Right hindlimb (tissue), 1 donor: ENCODE data around the gene PRDX1.
A peak's percentile ranks its signal among the peaks of the same experiment; 100 is the strongest.

ENCODE experiments used
- DNase-seq: peaks from one replicate; pipeline ENCODE4 v3.0.0-alpha.2; 2018

The PRDX1 gene

GRCh38 chr1:45521413-45522323 is at the start of gene PRDX1:
Gene PRDX1, minus strand, starts transcription at chr1:45521884. Its CDS starts 2,841 bp downstream, at chr1:45519043.
- DNase-seq: peak; percentile 97

- no peak for DNase-seq
Observed at GRCh38 chr1:45570631-45571030, 48.9 kb upstream of the PRDX1 start.

GRCh38 chr1:45569962-45570581 is 48.4 kb upstream of the PRDX1 start:
- peak; percentile 62 for DNase-seq

GRCh38 chr1:45569571-45569961 is 47.9 kb upstream of the PRDX1 start:
- DNase-seq: no peak

- no peak for DNase-seq
Observed at GRCh38 chr1:45568421-45568820, 46.7 kb upstream of the PRDX1 start.

GRCh38 chr1:45567911-45568310 is 46.2 kb upstream of the PRDX1 start:
- DNase-seq: no peak

GRCh38 chr1:45566722-45567121 is 45.0 kb upstream of the PRDX1 start:
- DNase-seq: no peak

- no peak for DNase-seq
Observed at GRCh38 chr1:45563843-45564242, 42.2 kb upstream of the PRDX1 start.

- no peak for DNase-seq
Observed at GRCh38 chr1:45557422-45557944, 35.8 kb upstream of the PRDX1 start.

GRCh38 chr1:45554198-45554597 is 32.5 kb upstream of the PRDX1 start:
- DNase-seq: no peak

GRCh38 chr1:45552331-45552730 is 30.6 kb upstream of the PRDX1 start:
- no peak for DNase-seq

GRCh38 chr1:45551684-45552083 is 30.0 kb upstream of the PRDX1 start:
- DNase-seq: no peak

GRCh38 chr1:45550401-45551351 is 29.0 kb upstream of the PRDX1 start, which contains the start of gene AKR1A1:
Gene AKR1A1, plus strand, starts transcription at chr1:45550826. Its CDS starts 10,969 bp downstream, at chr1:45561795.
- peak; percentile 93 for DNase-seq

- no peak for DNase-seq
Observed at GRCh38 chr1:45545553-45546310, 24.0 kb upstream of the PRDX1 start.

- no peak for DNase-seq
Observed at GRCh38 chr1:45545019-45545493, 23.4 kb upstream of the PRDX1 start.

- DNase-seq: no peak
Observed at GRCh38 chr1:45544530-45544929, 22.8 kb upstream of the PRDX1 start.

- peak; percentile 57 for DNase-seq
Observed at GRCh38 chr1:45543581-45544417, 22.1 kb upstream of the PRDX1 start.

GRCh38 chr1:45542591-45542990 is 20.9 kb upstream of the PRDX1 start:
- DNase-seq: no peak

- DNase-seq: no peak
Observed at GRCh38 chr1:45541193-45541592, 19.5 kb upstream of the PRDX1 start.

GRCh38 chr1:45536886-45537285 is 15.2 kb upstream of the PRDX1 start:
- DNase-seq: no peak
